Neural progenitor cell (in vitro differentiated cells): ENCODE data around the gene KRTAP2-4. TPM values are rescaled to one million over a fixed set of nuclear protein-coding genes. Genes with fewer than 3 reads are reported as not detected.
"Not testable (repeated sequence)": the region's sequence is repeated elsewhere in the genome, so short reads cannot be mapped to it uniquely, and the experiment has no call there.

Experiments
- DNase-seq: peaks from one replicate; pipeline ENCODE4 v3.0.0-alpha.2; 2016; ENCODE audit warnings: low spot score
- H2AFZ ChIP-seq: fragments of 200-600 bp; sonication (generic); replicated peaks from 2 replicates; pipeline ENCODE4 v1.6.1; 2016; ENCODE audit warnings: antibody characterized with exemption
- H3F3A ChIP-seq: fragments of 200-600 bp; sonication (generic); 2 replicates; pipeline ENCODE4 v1.6.1; 2016; ENCODE audit warnings: antibody characterized with exemption, low read depth
- H3K27ac ChIP-seq: fragments of 200-600 bp; sonication (generic); 2 replicates; pipeline ENCODE4 v1.5.1; 2016; ENCODE audit warnings: mild to moderate bottlenecking
- H3K27me3 ChIP-seq: fragments of 200-600 bp; sonication (generic); 2 replicates; pipeline ENCODE4 v1.6.1; 2016; ENCODE audit warnings: mild to moderate bottlenecking, moderate library complexity
- H3K36me3 ChIP-seq: fragments of 200-600 bp; sonication (generic); 2 replicates; pipeline ENCODE4 v1.5.1; 2016
- H3K4me1 ChIP-seq: fragments of 200-600 bp; sonication (generic); 2 replicates; pipeline ENCODE4 v1.6.1; 2016; ENCODE audit warnings: mixed run types
- H3K4me2 ChIP-seq: fragments of 200-600 bp; sonication (generic); 2 replicates; pipeline ENCODE4 v1.6.1; 2016
- H3K4me3 ChIP-seq: fragments of 200-600 bp; sonication (generic); 2 replicates; pipeline ENCODE4 v1.5.1; 2016
- H3K79me2 ChIP-seq: fragments of 200-600 bp; sonication (generic); 2 replicates; pipeline ENCODE4 v1.6.1; 2016; ENCODE audit warnings: low read depth
- H3K9ac ChIP-seq: fragments of 200-600 bp; sonication (generic); 2 replicates; pipeline ENCODE4 v1.6.1; 2016
- H3K9me3 ChIP-seq: fragments of 200-600 bp; sonication (generic); 2 replicates; pipeline ENCODE4 v1.5.1; 2016; ENCODE audit warnings: low read depth
- H4K20me1 ChIP-seq: fragments of 200-600 bp; sonication (generic); 2 replicates; pipeline ENCODE4 v1.6.1; 2016; ENCODE audit warnings: low read depth
- H3K27ac Mint-ChIP-seq: 3 replicates; pipeline ENCODE4 v1.8.0; 2021; ENCODE audit warnings: mixed read lengths
- H3K27me3 Mint-ChIP-seq: 2 replicates; pipeline ENCODE4 v1.8.0; 2022; ENCODE audit warnings: low read depth, mild to moderate bottlenecking, inconsistent platforms, moderate library complexity, mixed read lengths; ENCODE audit not compliant: insufficient read depth
- H3K36me3 Mint-ChIP-seq: 3 replicates; pipeline ENCODE4 v1.8.0; 2021; ENCODE audit warnings: mixed read lengths
- H3K4me1 Mint-ChIP-seq: 3 replicates; pipeline ENCODE4 v1.8.0; 2021; ENCODE audit warnings: mixed read lengths
- H3K4me3 Mint-ChIP-seq: 3 replicates; pipeline ENCODE4 v1.8.0; 2021; ENCODE audit warnings: mild to moderate bottlenecking, moderate library complexity, mixed read lengths
- H3K9me3 Mint-ChIP-seq: 3 replicates; pipeline ENCODE4 v1.8.0; 2020; ENCODE audit warnings: mixed read lengths
- EZH2 ChIP-seq: fragments of 200-600 bp; sonication (generic); IDR thresholded peaks from 2 replicates; pipeline ENCODE4 v1.6.1; 2017; ENCODE audit warnings: antibody characterized with exemption, mild to moderate bottlenecking, moderate library complexity
- EZH2phosphoT487 ChIP-seq: fragments of 200-600 bp; sonication (generic); IDR thresholded peaks from 2 replicates; pipeline ENCODE4 v1.6.1; 2017; ENCODE audit warnings: antibody characterized with exemption
- total RNA-seq: library from RNA; depleted of rRNA; stranded (reverse); fragments of >200 nt; gene quantifications from 2 replicates; pipeline ENCODE4 v1.2.3, GENCODE V29; 2015; ENCODE audit warnings: low replicate concordance
- TF ChIP-seq, protein P1 (sequence below): fragments of 200-600 bp; sonication (generic); IDR thresholded peaks from 2 replicates; pipeline ENCODE4 v1.5.1; 2017; ENCODE audit warnings: antibody characterized with exemption, mild to moderate bottlenecking

The KRTAP2-4 gene
- total RNA-seq, 1 donor from 2014 or later, result not detected

DNA sequence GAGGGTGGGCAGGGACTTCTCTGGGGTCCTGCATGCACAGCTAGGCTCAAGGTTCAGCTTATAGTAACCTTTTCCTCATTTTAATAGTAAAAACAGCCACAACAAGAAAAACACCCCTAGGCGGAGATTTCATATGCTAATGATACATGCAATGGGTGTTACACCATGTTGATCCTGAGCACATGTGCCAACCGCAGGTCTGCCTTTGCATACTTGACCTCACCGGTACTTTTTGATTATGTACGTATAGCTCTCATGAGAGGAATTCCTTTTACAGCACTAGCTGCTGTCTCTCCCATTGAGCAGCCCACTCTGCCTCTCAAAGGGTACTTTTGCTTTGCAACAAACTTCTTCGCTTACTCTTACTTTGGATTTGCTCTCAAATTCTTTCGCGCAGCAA lies 30.4 kb upstream of the KRTAP2-4 start:
- H2AFZ ChIP-seq, result no peak overlapping the region
- H3K9ac ChIP-seq, result no peak overlapping the region
- H3K4me3 Mint-ChIP-seq, result no peak overlapping the region
- H3F3A ChIP-seq, result no peaks in the 10 kb centered on the region
- H3K4me3 ChIP-seq, result no peak overlapping the region
- H3K9me3 Mint-ChIP-seq, result peaks cover 7% of the 10 kb centered on the region
- H3K27ac Mint-ChIP-seq, result no peak overlapping the region
- peaks cover 7% of the 10 kb centered on the region for H3K9me3 ChIP-seq
- no peaks in the 10 kb centered on the region for H3K36me3 Mint-ChIP-seq
- TF ChIP-seq EZH2 (no peak), EZH2phosphoT487 (no peak)
- TF ChIP-seq, protein P1, sequence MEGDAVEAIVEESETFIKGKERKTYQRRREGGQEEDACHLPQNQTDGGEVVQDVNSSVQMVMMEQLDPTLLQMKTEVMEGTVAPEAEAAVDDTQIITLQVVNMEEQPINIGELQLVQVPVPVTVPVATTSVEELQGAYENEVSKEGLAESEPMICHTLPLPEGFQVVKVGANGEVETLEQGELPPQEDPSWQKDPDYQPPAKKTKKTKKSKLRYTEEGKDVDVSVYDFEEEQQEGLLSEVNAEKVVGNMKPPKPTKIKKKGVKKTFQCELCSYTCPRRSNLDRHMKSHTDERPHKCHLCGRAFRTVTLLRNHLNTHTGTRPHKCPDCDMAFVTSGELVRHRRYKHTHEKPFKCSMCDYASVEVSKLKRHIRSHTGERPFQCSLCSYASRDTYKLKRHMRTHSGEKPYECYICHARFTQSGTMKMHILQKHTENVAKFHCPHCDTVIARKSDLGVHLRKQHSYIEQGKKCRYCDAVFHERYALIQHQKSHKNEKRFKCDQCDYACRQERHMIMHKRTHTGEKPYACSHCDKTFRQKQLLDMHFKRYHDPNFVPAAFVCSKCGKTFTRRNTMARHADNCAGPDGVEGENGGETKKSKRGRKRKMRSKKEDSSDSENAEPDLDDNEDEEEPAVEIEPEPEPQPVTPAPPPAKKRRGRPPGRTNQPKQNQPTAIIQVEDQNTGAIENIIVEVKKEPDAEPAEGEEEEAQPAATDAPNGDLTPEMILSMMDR, result no peak
- H3K4me2 ChIP-seq, result no peak overlapping the region
- DNase-seq, result no peak
- no peaks in the 10 kb centered on the region for H3K27me3 ChIP-seq
- no peaks in the 10 kb centered on the region for H3K79me2 ChIP-seq
- no peaks in the 10 kb centered on the region for H4K20me1 ChIP-seq
- H3K27ac ChIP-seq, result no peak overlapping the region
- no peaks in the 10 kb centered on the region for H3K4me1 ChIP-seq
- H3K4me1 Mint-ChIP-seq, result no peaks in the 10 kb centered on the region
- no peaks in the 10 kb centered on the region for H3K27me3 Mint-ChIP-seq
- no peaks in the 10 kb centered on the region for H3K36me3 ChIP-seq

DNA sequence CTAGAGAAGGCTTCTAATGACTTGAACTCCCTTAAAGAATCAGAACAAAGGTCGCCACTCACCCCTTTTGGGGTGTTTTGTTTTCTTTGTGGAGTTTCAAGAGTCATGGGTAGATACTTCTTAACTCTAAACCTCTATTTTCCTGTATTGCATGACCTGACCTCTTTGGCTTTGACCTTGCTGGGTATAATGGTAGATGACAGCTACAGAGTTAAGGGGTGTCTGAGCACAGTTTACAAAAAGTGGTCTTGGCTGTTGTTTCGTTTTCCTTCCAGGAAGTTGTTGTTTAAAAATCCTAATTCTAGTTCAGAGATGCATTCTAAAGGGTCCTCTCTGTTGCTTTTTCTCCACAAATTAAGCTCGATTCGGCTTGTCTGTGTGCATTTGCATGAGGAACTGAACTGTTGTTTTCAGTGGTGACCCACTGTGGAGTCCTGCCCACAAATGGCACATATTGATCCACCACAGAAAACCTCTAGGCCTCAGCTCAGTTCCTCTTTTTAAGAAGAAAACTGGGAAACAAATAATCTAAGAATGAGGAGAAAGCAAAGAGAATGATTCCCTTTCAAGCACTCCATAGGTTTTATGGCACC lies 23.2 kb upstream of the KRTAP2-4 start:
- H3K4me3 Mint-ChIP-seq, H3K27me3 ChIP-seq, H3F3A ChIP-seq, DNase-seq, H3K4me3 ChIP-seq, H3K4me1 Mint-ChIP-seq, H3K4me2 ChIP-seq, H3K27ac ChIP-seq, H3K27ac Mint-ChIP-seq, H2AFZ ChIP-seq, H3K9me3 ChIP-seq, H3K36me3 ChIP-seq, H4K20me1 ChIP-seq, H3K9me3 Mint-ChIP-seq, H3K27me3 Mint-ChIP-seq, H3K36me3 Mint-ChIP-seq, H3K79me2 ChIP-seq, H3K9ac ChIP-seq, H3K4me1 ChIP-seq: not testable (repeated sequence)

DNA sequence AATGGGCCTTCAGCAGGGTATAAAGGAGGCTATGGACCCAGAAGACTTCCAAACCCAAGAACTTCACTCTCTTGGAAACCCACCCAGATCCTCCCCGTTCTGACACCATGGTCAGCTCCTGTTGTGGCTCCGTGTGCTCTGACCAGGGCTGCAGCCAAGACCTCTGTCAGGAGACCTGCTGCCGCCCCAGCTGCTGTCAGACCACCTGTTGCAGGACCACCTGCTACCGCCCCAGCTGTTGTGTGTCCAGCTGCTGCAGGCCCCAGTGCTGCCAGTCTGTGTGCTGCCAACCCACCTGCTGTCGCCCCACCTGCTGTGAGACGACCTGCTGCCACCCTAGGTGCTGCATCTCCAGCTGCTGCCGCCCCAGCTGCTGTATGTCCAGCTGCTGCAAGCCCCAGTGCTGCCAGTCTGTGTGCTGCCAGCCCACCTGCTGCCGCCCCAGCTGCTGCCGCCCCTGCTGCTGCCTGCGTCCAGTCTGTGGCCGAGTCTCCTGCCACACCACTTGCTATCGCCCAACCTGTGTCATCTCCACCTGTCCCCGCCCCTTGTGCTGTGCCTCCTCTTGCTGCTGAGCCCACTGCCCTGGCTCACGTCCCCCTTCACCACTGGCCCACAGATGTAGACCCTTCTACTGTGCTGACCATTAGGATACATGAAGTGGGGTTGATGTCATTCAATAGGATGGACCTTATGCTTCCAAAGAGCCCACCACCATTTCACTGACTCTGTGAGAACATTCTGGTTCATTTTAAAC lies 18.6 kb upstream of the KRTAP2-4 start, which contains the start of gene KRTAP4-7:
TSS of gene KRTAP4-7 (plus strand) at position 51 of the 757 bp plus-strand sequence. CDS start at position 108, 57 bp downstream.
- not testable (repeated sequence) for H3K27me3 ChIP-seq, H3K9ac ChIP-seq, H3K36me3 ChIP-seq, H3K36me3 Mint-ChIP-seq, H3K4me1 ChIP-seq, H3K27ac Mint-ChIP-seq, H3F3A ChIP-seq, H3K27me3 Mint-ChIP-seq, H3K4me3 Mint-ChIP-seq, H3K4me3 ChIP-seq, H3K9me3 Mint-ChIP-seq, H3K27ac ChIP-seq, H2AFZ ChIP-seq, H3K4me1 Mint-ChIP-seq, DNase-seq, H3K79me2 ChIP-seq, H4K20me1 ChIP-seq, H3K9me3 ChIP-seq, H3K4me2 ChIP-seq

DNA sequence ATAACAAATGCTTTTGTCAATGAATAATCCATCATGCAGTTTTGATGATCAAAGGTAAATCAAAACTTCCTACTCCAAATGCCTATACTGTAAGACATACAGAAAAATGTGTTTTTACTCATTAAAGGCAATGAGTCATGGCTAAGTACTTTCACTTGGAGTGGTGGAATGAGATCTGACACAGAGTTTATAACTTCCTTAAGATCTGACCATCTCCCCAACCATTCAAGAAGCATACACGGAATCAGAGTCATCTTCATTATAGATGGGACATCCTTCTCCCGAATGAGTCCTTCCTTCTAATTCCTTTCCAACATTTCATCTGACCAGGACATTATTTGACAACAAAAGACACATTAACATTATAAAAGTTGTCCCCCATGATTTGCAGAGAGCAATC lies 17.7 kb upstream of the KRTAP2-4 start:
- not testable (repeated sequence) for H3K27me3 Mint-ChIP-seq, H3K9me3 Mint-ChIP-seq, H3K9ac ChIP-seq, H3K4me2 ChIP-seq, H3K4me1 ChIP-seq, H3K27ac Mint-ChIP-seq, H4K20me1 ChIP-seq, H3K4me1 Mint-ChIP-seq, H3K4me3 Mint-ChIP-seq, H3K79me2 ChIP-seq, H3K4me3 ChIP-seq, H3F3A ChIP-seq, H2AFZ ChIP-seq, H3K36me3 ChIP-seq, H3K27me3 ChIP-seq, H3K27ac ChIP-seq, H3K9me3 ChIP-seq, H3K36me3 Mint-ChIP-seq, DNase-seq

DNA sequence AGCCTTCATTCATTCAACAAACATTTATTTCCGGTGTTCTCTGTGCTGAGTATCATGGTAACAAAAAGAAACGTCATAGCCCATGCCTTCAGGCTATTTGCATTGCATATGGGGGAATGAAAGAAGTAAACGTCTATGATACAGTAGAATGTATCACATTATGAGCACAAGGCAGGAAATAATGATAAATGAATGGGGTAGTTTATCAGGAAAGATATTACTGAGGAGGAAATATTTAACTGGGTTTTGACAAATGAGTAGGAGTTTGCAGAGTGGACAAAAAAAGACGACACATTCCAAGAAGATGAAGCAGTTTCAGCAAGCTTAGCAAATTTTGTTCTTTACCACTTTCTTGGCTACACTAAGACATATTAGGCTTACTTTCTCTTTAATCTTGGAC lies 16.9 kb upstream of the KRTAP2-4 start:
- Mint-ChIP-seq H3K4me1 (peaks cover 2% of the 10 kb centered on the region), H3K27ac (no peak overlapping the region)

More for the DNA sequence above, 16.9 kb upstream of the KRTAP2-4 start:
- H3K9ac ChIP-seq, result no peak overlapping the region
- H3K36me3 ChIP-seq, result no peaks in the 10 kb centered on the region
- no peaks in the 10 kb centered on the region for H3K27me3 ChIP-seq
- H3K4me3 ChIP-seq, result no peak overlapping the region
- no peak overlapping the region for H3K4me2 ChIP-seq
- no peaks in the 10 kb centered on the region for H4K20me1 ChIP-seq
- no peak overlapping the region for H3K4me3 Mint-ChIP-seq
- H3K27me3 Mint-ChIP-seq, result no peaks in the 10 kb centered on the region
- no peaks in the 10 kb centered on the region for H3K9me3 ChIP-seq
- H3K79me2 ChIP-seq, result no peaks in the 10 kb centered on the region
- H3F3A ChIP-seq, result no peaks in the 10 kb centered on the region
- H3K36me3 Mint-ChIP-seq, result no peaks in the 10 kb centered on the region
- H3K27ac ChIP-seq, result no peak overlapping the region
- H2AFZ ChIP-seq, result no peak overlapping the region
- no peak for DNase-seq
- no peaks in the 10 kb centered on the region for H3K4me1 ChIP-seq
- TF ChIP-seq EZH2, result no peak
- TF ChIP-seq, protein P1, result no peak
- no peak for TF ChIP-seq EZH2phosphoT487
- H3K9me3 Mint-ChIP-seq, result no peaks in the 10 kb centered on the region
